DOHH2 (cell line): Measurements from ENCODE around the gene TNFRSF19.

ENCODE experiments used
- EZH2phosphoT487 ChIP-seq: fragments of 200-600 bp; sonication (generic); IDR thresholded peaks from 2 replicates; pipeline ENCODE4 v1.6.1; 2017; ENCODE audit warnings: borderline replicate concordance, mild to moderate bottlenecking, antibody characterized with exemption, low read length, moderate library complexity, mixed read lengths
- TF ChIP-seq, protein P1 (sequence below): fragments of 200-600 bp; sonication (generic); IDR thresholded peaks from one replicate; pipeline ENCODE4 v1.5.1; 2014; ENCODE audit warnings: antibody characterized with exemption, mild to moderate bottlenecking, low read depth, low read length; ENCODE audit not compliant: poor library complexity, severe bottlenecking

DNA sequence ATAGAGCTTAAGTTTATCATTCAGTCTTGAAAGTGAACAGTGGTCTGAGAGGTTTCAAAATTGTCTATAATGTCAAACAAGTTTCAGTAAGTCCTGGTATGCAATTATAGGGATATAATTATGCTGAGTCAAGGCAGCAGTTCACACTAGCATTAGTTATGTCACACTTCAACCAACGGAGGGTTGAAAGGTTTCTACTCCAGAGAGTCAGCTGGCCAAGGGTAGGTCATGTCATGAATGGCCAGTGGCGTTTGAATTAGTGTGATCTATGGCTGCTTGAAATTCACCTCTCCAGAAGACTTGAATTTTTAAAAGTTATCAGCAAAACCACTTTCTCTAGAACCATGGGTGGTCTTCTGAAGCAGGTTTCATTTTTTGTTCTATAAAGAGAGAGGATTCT lies 108.6 kb downstream of the TNFRSF19 start:
- TF ChIP-seq EZH2phosphoT487, result no peak
- TF ChIP-seq, protein P1, sequence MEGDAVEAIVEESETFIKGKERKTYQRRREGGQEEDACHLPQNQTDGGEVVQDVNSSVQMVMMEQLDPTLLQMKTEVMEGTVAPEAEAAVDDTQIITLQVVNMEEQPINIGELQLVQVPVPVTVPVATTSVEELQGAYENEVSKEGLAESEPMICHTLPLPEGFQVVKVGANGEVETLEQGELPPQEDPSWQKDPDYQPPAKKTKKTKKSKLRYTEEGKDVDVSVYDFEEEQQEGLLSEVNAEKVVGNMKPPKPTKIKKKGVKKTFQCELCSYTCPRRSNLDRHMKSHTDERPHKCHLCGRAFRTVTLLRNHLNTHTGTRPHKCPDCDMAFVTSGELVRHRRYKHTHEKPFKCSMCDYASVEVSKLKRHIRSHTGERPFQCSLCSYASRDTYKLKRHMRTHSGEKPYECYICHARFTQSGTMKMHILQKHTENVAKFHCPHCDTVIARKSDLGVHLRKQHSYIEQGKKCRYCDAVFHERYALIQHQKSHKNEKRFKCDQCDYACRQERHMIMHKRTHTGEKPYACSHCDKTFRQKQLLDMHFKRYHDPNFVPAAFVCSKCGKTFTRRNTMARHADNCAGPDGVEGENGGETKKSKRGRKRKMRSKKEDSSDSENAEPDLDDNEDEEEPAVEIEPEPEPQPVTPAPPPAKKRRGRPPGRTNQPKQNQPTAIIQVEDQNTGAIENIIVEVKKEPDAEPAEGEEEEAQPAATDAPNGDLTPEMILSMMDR, result no peak
